ENCODE data around the gene GALNS. TPM values are rescaled to one million over a fixed set of nuclear protein-coding genes. Genes with fewer than 3 reads are reported as not detected.

GALNS gene
- total and polyA plus RNA-seq, 2 of the 13 experiments (the other 11 are each of a cell fraction or from before 2014, with no cell fraction given), result 9.2 to 9.8 TPM

GRCh38 chr16:88805887-88806393, 50.8 kb downstream of the GALNS start:
- FAIRE-seq, result no peak
- Histone ChIP-seq H2AFZ (ENCODE audit: low read length) (no peak overlapping the region), H3K79me2 (ENCODE audit: insufficient read depth, low read length) (peaks cover 30% of the 10 kb centered on the region), H3K4me1 (ENCODE audit: insufficient read depth, low read length) (peaks cover 42% of the 10 kb centered on the region), H4K20me1 (ENCODE audit: insufficient read depth, low read length) (peaks cover 11% of the 10 kb centered on the region; the same call in 1 of the 2 replicates), H3K9ac (ENCODE audit: insufficient read depth, low read depth, low read length) (no peak overlapping the region), H3K27ac (ENCODE audit: extremely low read length, insufficient read depth, low read length) (peak overlapping the region; percentile 8), H3K27me3 (ENCODE audit: control insufficient read depth in 1 of 2, insufficient read depth in 2 of 2, low read length in 2 of 2) (no peaks in the 10 kb centered on the region), H3K36me3 (replicated peaks in 1 of 2; ENCODE audit: control insufficient read depth in 1 of 2, insufficient read depth in 2 of 2, low read length in 2 of 2) (peaks cover 15 to 43% of the 10 kb centered on the region in 2 experiments), H3K4me2 (ENCODE audit: low read depth, low read length) (no peak overlapping the region), H3K9me3 (ENCODE audit: low read length) (no peaks in the 10 kb centered on the region), H3K4me3 (replicated peaks in 1 of 3; ENCODE audit: insufficient read depth in 1 of 3, low read depth in 2 of 3, low read length in 3 of 3) (no peak overlapping the region)
- POLR2A ChIA-PET, result interaction anchor here (1.6 to 2.2 kb wide), 2 partner anchors 42 to 46 kb away, joined by 5 to 6 read pairs; no protein-coding TSS in a partner anchor
- intact Hi-C loops (cut with micrococcal nuclease; ENCODE audit: unreplicated experiment) (no loop called here), in situ Hi-C loops (cut with HindIII; ENCODE audit: extremely low pct_ligation_motif_present, low pct_unique_long_range_greater_than_20kb) (no loop called here)
- no peak for ATAC-seq
- DNase-seq (ENCODE audit: low spot score), result no peak
- no TSS peak for BruUV-seq (replicated peaks)
- CTCF ChIA-PET (ENCODE audit: low intra/inter-chr PET ratio, low total read pairs), result no interaction called here
- 100% methylated on average over 3 of the region's 21 CpGs for WGBS (ENCODE audit: low lambda C conversion rate)
- TF ChIP-seq AGO2 (optimal IDR thresholded peaks at IDR 0.05; ENCODE audit: low read depth, low read length) (peak; percentile 80), MYC (CRISPR knock-in tag; IDR thresholded peaks at IDR 0.05; ENCODE audit: borderline replicate concordance) (no peak; the same call in 1 of the 2 replicates), RBFOX2 (IDR thresholded peaks at IDR 0.05; ENCODE audit: low read depth, low read length) (peak; percentile 68; the same call in 1 of the 2 replicates), SP2 (CRISPR knock-in tag; IDR thresholded peaks at IDR 0.05) (no peak), GLI4 (CRISPR knock-in tag; IDR thresholded peaks at IDR 0.05; ENCODE audit: borderline replicate concordance) (no peak), FIP1L1 (IDR thresholded peaks at IDR 0.05; ENCODE audit: borderline replicate concordance, insufficient read depth, low read depth, low read length) (0 out of 2 replicates have a peak, but pooled peaks have one; percentile 27), DNMT3B (CRISPR knock-in tag; conservative IDR thresholded peaks at IDR 0.05) (no peak), EP300 (IDR thresholded peaks at IDR 0.05; ENCODE audit: low read depth in 2 of 2, low read length in 2 of 2) (no peak), EP300 (CRISPR knock-in tag; IDR thresholded peaks at IDR 0.05; ENCODE audit: borderline replicate concordance) (no peak), HDAC6 (IDR thresholded peaks at IDR 0.05; ENCODE audit: low read depth, low read length) (no peak), HNRNPK (IDR thresholded peaks at IDR 0.05; ENCODE audit: low read depth, low read length, poor library complexity, severe bottlenecking) (no peak), ZSCAN22 (CRISPR knock-in tag; IDR thresholded peaks at IDR 0.05) (no peak), ZNF263 (CRISPR knock-in tag; IDR thresholded peaks at IDR 0.05) (peak; percentile 47; the same call in 1 of the 2 replicates), TOPORS (CRISPR knock-in tag; IDR thresholded peaks at IDR 0.05) (0 out of 2 replicates have a peak, but pooled peaks have one; percentile 29), CREBL2 (CRISPR knock-in tag; IDR thresholded peaks at IDR 0.05; ENCODE audit: borderline replicate concordance) (no peak), CENPBD1 (CRISPR knock-in tag; IDR thresholded peaks at IDR 0.05; ENCODE audit: borderline replicate concordance, low read depth) (no peak), ZNF572 (CRISPR knock-in tag; IDR thresholded peaks at IDR 0.05) (0 out of 2 replicates have a peak, but pooled peaks have one; percentile 38), SNAPC5 (CRISPR knock-in tag; IDR thresholded peaks at IDR 0.05; ENCODE audit: borderline replicate concordance) (no peak), ZNF17 (CRISPR knock-in tag; IDR thresholded peaks at IDR 0.05) (no peak), POLR2G (IDR thresholded peaks at IDR 0.05; ENCODE audit: low read depth, low read length) (0 out of 2 replicates have a peak, but pooled peaks have one; percentile 7), TAF1 (CRISPR knock-in tag; IDR thresholded peaks at IDR 0.05) (no peak), TRAFD1 (CRISPR knock-in tag; IDR thresholded peaks at IDR 0.05; ENCODE audit: borderline replicate concordance) (no peak), ZZZ3 (CRISPR knock-in tag; IDR thresholded peaks at IDR 0.05; ENCODE audit: borderline replicate concordance) (no peak), ZNF20 (CRISPR knock-in tag; IDR thresholded peaks at IDR 0.05) (no peak)
